Motor neuron (in vitro differentiated cells): ENCODE results near the gene KIF2A. TPM values are rescaled to one million over a fixed set of nuclear protein-coding genes. Genes with fewer than 3 reads are reported as not detected.
"Not testable (repeated sequence)": the region's sequence is repeated elsewhere in the genome, so short reads cannot be mapped to it uniquely, and the experiment has no call there.

Experiments used
- ATAC-seq, 8 experiments: fragments of 200-7000 bp; cut with Tn5 transposase; replicated peaks in 6 of 8; 2 replicates each; pipeline ENCODE4 v1.8.0; 2021; ENCODE audit warnings: mild to moderate bottlenecking in 8 of 8, moderate library complexity in 8 of 8
- H3K27ac ChIP-seq, 2 donors: fragments of 250-450 bp; sonication (Bioruptor Pico); 2 replicates each; pipeline ENCODE4 v1.9.0; 2021; ENCODE audit warnings: antibody characterized with exemption in 2 of 2, mild to moderate bottlenecking in 2 of 2, moderate library complexity in 1 of 2
- H3K4me1 ChIP-seq, 2 donors: fragments of 250-450 bp; sonication (Bioruptor Pico); replicated peaks in 1 of 2; 2 replicates each; pipeline ENCODE4 v1.6.1; 2021; ENCODE audit warnings: antibody characterized with exemption in 2 of 2, mild to moderate bottlenecking in 2 of 2, moderate library complexity in 1 of 2
- H3K4me3 ChIP-seq, 5 donors: fragments of 250-450 bp; sonication (Bioruptor Pico); 2 replicates each; pipeline ENCODE4 v1.9.0; 2021; ENCODE audit warnings: antibody characterized with exemption in 5 of 5, mild to moderate bottlenecking in 5 of 5, moderate library complexity in 4 of 5
- WGBS, 10 experiments: fragments of 450-650 bp; shearing (Covaris generic); methylation state at CpG; one replicate each; pipeline ENCODE4 v1.0.0; 2022; 5-methylcytosine and 5-hydroxymethylcytosine counted together
- in situ Hi-C, 9 experiments: fragments of 400-800 bp; cut with MboI; loops; one replicate each; pipeline ENCODE4 v1.15.0; 2021; ENCODE audit warnings: low sequenced_read_pairs in 9 of 9, low pct_unique_long_range_greater_than_20kb in 2 of 9; ENCODE audit not compliant: unreplicated experiment in 9 of 9
- total RNA-seq, 8 experiments: library from RNA; unstranded; fragments of 300-600 nt; gene quantifications; 2 replicates each; pipeline versions ENCODE4 v1.2.3 to v1.2.4, GENCODE V29; 2022

The KIF2A gene
- total RNA-seq, 8 experiments from 2014 or later, result 40.2 to 104 (median 65.4) TPM

DNA sequence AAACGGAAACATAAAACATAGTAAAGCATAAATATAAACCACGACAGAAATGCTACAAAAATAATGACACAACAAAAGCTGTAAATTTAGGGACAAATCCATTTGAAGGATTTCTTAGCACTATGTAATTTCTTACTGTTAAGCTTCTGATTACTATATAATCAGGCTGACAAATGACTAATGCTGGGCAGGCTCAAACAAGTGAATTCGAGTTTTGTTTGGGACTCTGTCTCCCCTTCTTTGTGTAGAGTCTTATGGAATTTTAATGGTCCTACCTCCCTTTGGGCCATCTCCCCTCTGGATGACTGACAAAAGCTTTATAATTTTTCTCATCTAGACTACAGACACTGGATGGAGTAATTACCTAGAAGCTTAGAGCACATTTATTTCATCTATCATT is 24.6 kb upstream of the KIF2A start:
- Histone ChIP-seq H3K27ac (no peak overlapping the region), H3K4me1 (no peaks in the 10 kb centered on the region), H3K4me3 (no peak overlapping the region)
- in situ Hi-C loops, result no loop called here
- no peak for ATAC-seq
- 0 to 100% (median 80%) methylated on average over 1 to 3 of the region's 3 CpGs for WGBS, 10 experiments

DNA sequence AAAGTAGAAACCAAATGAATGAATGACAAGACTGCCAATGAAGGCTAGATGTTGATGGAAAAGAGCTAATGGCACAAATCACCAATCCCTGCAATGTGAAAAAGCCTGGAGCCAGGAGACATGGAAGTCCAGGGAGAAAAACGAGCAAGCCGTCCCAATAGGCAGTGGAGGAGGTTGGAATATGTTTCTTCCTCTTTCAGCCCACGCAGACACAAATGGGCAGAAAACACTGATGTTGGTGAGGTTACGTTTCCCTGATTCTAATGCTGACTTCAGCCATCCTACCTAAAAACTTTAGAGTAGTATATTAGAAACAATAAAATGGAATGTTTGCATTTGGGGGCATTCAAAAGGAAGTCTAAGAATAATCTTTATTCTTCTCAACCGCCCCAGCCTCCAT is 23.9 kb upstream of the KIF2A start:
- no peak for ATAC-seq
- in situ Hi-C loops, result no loop called here
- H3K4me3 ChIP-seq, result no peak overlapping the region
- H3K27ac ChIP-seq, result no peak overlapping the region
- H3K4me1 ChIP-seq, result no peaks in the 10 kb centered on the region
- WGBS, 10 experiments, result 36 to 100% (median 63%) methylated on average over 1 to 5 of the region's 5 CpGs

GRCh38 chr5:62283005-62283404 is 23.0 kb upstream of the KIF2A start:
- no peak for ATAC-seq

GRCh38 chr5:62283861-62284260 is 22.1 kb upstream of the KIF2A start:
- no peak for ATAC-seq
- in situ Hi-C loops, result no loop called here
- 6 to 100% (median 80%) methylated on average over 1 to 2 of the region's 2 CpGs; no CpG with 5 or more reads in 1 of the 10 experiments for WGBS, 10 experiments

More at GRCh38 chr5:62283005-62283404, 23.0 kb upstream of the KIF2A start:
- no peaks in the 10 kb centered on the region for H3K4me1 ChIP-seq
- no peak overlapping the region for H3K27ac ChIP-seq
- H3K4me3 ChIP-seq, result no peak overlapping the region
- in situ Hi-C loops, result no loop called here

DNA sequence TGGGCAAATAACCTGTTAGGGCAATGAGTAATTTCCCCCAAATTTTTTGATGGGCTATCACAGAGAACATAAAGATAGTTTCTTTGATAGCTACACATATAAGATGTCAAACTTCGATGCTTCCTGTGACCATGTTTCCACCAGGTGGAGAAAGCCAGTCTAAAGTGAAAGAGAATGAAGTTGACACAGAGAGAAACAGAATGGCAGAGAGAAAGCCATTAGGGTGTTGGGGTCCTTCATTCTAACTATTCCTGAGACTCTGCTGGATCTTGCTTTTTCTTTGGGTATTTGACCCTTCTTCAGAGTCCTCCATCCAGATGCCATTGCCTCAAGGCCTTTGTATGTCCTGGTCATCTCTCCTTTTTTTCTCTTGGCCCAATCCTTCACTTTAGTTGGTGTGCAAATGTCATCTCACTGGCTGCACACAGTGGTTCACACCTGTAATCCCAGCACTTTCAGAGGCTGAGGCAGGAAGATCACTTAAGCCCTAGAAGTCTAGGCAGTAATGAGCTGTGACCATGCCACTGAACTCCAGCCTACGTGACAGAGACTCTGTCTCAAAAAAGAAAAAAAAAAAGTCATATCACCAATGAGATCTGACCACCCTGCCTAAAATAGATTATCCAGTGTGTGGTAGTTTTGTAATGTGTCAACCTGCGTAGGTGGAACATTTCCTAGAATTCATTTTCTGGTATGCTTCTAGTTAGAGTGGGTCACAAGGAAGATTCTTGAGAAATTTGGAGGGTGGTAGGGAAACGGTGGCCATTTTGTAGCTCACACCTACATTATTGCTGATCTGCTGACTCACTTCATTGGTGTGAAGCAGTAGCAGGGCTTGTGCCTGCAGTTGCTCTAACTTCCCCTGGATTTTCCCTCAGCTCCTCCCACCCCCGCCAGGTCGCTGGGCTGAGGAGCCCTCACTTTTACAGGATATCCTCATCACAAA is 20.8 kb upstream of the KIF2A start:
- no peak overlapping the region for H3K4me3 ChIP-seq
- no peak for ATAC-seq
- 49 to 100% (median 79%) methylated on average over 1 to 5 of the region's 6 CpGs; no CpG with 5 or more reads in 1 of the 10 experiments for WGBS, 10 experiments

More at GRCh38 chr5:62283861-62284260, 22.1 kb upstream of the KIF2A start:
- H3K27ac ChIP-seq, result no peak overlapping the region
- no peak overlapping the region for H3K4me3 ChIP-seq
- H3K4me1 ChIP-seq, result no peaks in the 10 kb centered on the region

GRCh38 chr5:62286834-62287233 is 19.2 kb upstream of the KIF2A start:
- Histone ChIP-seq H3K4me1 (no peaks in the 10 kb centered on the region), H3K27ac (no peak overlapping the region), H3K4me3 (no peak overlapping the region)
- in situ Hi-C loops, result no loop called here
- WGBS, 10 experiments, result 21 to 100% (median 66%) methylated on average over 1 to 3 of the region's 3 CpGs
- no peak for ATAC-seq

More for the DNA sequence above, 20.8 kb upstream of the KIF2A start:
- in situ Hi-C loops, result no loop called here
- no peak overlapping the region for H3K27ac ChIP-seq
- H3K4me1 ChIP-seq, result no peaks in the 10 kb centered on the region

GRCh38 chr5:62287237-62287636 is 18.8 kb upstream of the KIF2A start:
- no peak overlapping the region for H3K4me3 ChIP-seq
- 0 to 90% (median 64%) methylated on average over 2 of the region's 3 CpGs; no CpG with 5 or more reads in 4 of the 10 experiments for WGBS, 10 experiments
- ATAC-seq, result no peak
- in situ Hi-C loops, result no loop called here
- H3K27ac ChIP-seq, result no peak overlapping the region
- no peaks in the 10 kb centered on the region for H3K4me1 ChIP-seq

- no peak overlapping the region for H3K27ac ChIP-seq
- in situ Hi-C loops, result no loop called here
- no peak for ATAC-seq
- H3K4me3 ChIP-seq, result no peak overlapping the region
- H3K4me1 ChIP-seq, result no peaks in the 10 kb centered on the region
- 50 to 100% (median 100%) methylated on average over 1 of the region's 1 CpG; no CpG with 5 or more reads in 7 of the 10 experiments for WGBS, 10 experiments
Measured at GRCh38 chr5:62288118-62288517, 17.9 kb upstream of the KIF2A start.

DNA sequence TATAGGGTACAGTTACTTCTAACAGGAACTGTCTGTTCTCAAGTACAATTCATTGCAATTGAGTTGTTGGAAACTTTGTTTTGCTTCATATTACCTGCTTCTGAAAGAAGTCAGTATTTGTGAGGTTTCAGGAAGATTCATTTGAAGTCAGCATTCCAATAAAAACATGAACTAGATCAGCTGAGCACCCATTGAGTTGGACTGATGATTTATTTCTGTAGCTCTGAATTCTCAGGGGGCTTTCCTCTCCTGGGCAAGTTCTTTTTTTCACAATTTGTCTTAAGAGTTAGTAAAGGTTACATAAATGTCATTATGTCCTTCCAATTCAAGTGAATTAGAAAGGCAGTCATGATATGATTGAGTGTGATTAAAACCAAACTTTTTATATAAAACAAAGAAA is 16.2 kb upstream of the KIF2A start:
- ATAC-seq, result no peak
- in situ Hi-C loops, result no loop called here
- no peak overlapping the region for H3K27ac ChIP-seq
- no peak overlapping the region for H3K4me3 ChIP-seq
- no peaks in the 10 kb centered on the region for H3K4me1 ChIP-seq

GRCh38 chr5:62291829-62292228 is 14.2 kb upstream of the KIF2A start:
- ATAC-seq, H3K4me1 ChIP-seq, H3K4me3 ChIP-seq, in situ Hi-C loops, H3K27ac ChIP-seq: not testable (repeated sequence)
- 52 to 100% (median 90%) methylated on average over 1 to 7 of the region's 11 CpGs; no CpG with 5 or more reads in 5 of the 10 experiments for WGBS, 10 experiments

DNA sequence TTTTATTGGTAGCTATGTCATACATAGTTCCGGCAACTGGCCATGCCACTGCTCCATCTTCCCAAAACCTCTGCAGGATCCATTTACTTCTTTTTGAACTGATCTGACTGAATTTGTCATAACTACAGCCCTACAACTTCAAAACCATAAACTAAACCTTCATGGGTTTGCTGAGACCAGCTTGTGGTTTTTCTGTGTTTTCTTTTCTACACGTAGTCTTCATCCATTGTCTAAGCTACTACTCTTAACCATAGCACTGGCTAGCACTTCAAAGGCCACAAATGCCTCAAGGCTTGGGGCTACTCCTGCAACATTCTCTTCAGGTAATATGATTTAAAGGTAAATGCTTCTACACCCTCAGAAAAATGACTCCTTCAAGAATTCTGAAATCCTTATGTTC is 9.0 kb upstream of the KIF2A start:
- Histone ChIP-seq H3K4me1 (no peaks in the 10 kb centered on the region), H3K4me3 (no peak overlapping the region), H3K27ac (no peak overlapping the region)
- WGBS, 10 experiments, result 70 to 100% (median 83%) methylated on average over 1 to 2 of the region's 2 CpGs; no CpG with 5 or more reads in 1 of the 10 experiments
- ATAC-seq, result no peak
- in situ Hi-C loops, result no loop called here

DNA sequence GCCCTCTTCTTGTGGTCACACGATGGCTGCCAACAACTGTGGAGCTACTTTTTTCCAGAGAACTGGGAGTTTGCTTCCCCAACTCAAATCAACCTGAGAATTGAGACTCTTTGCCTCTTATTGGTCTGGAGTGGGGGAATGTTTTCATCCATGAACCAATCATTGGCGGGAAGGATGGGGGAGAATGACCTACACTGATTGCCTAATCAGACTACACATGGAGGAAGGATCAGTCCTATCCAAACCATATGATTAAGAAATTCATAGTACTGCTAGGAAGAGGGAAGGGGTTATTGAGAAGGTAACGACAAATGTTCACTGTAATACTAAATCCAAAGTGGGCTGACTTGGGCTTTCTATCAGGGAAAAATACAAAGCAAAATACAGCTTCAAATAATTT is 7.9 kb upstream of the KIF2A start:
- H3K4me3 ChIP-seq, result no peak overlapping the region
- whole genome bisulfite sequencing, 10 experiments, result 20 to 100% (median 61%) methylated on average over 1 to 3 of the region's 3 CpGs
- in situ Hi-C loops, result no loop called here

GRCh38 chr5:62299101-62299500 is 6.9 kb upstream of the KIF2A start:
- no peak for ATAC-seq
- in situ Hi-C loops, result no loop called here
- Histone ChIP-seq H3K4me1 (no peaks in the 10 kb centered on the region), H3K27ac (no peak overlapping the region), H3K4me3 (no peak overlapping the region)
- 60 to 86% (median 73%) methylated on average over 1 to 4 of the region's 4 CpGs; no CpG with 5 or more reads in 1 of the 10 experiments for WGBS, 10 experiments

More for the DNA sequence above, 7.9 kb upstream of the KIF2A start:
- Histone ChIP-seq H3K4me1 (no peaks in the 10 kb centered on the region), H3K27ac (no peak overlapping the region)
- no peak for ATAC-seq

- no peak overlapping the region for H3K27ac ChIP-seq
- 33 to 100% (median 80%) methylated on average over 1 of the region's 1 CpG; no CpG with 5 or more reads in 3 of the 10 experiments for WGBS, 10 experiments
- no peaks in the 10 kb centered on the region for H3K4me1 ChIP-seq
- no peak for ATAC-seq
- no peak overlapping the region for H3K4me3 ChIP-seq
- in situ Hi-C loops, result no loop called here
Measured at GRCh38 chr5:62299600-62299999, 6.4 kb upstream of the KIF2A start.
